Right atrium auricular region (tissue), 2 donors: ENCODE results near the gene LRRC72. TPM values are rescaled to one million over a fixed set of nuclear protein-coding genes. Genes with fewer than 3 reads are reported as not detected.
A peak's percentile ranks its signal among the peaks of the same experiment; 100 is the strongest.

ENCODE experiments used
- DNase-seq: peaks from one replicate; pipeline ENCODE4 v3.0.0-alpha.2; 2019; ENCODE audit warnings: low spot score
- H3K27ac ChIP-seq, 2 donors: fragments of 200-600 bp; sonication (generic); 1 replicate in 1 of 2; 2 replicates in 1 of 2; pipeline ENCODE4 v1.5.1; 2016 to 2019
- H3K27me3 ChIP-seq, 2 donors: fragments of 200-600 bp; sonication (generic); one replicate each; pipeline versions ENCODE4 v1.5.1 to v1.6.0; 2017 to 2019
- H3K36me3 ChIP-seq: fragments of 200-600 bp; sonication (generic); one replicate; pipeline ENCODE4 v1.5.1; 2016
- H3K4me1 ChIP-seq, 2 donors: fragments of 200-600 bp; sonication (generic); one replicate each; pipeline versions ENCODE4 v1.5.1 to v1.6.0; 2017 to 2019
- H3K4me3 ChIP-seq, 2 donors: fragments of 200-600 bp; sonication (generic); 1 replicate in 1 of 2; 2 replicates in 1 of 2; pipeline ENCODE4 v1.5.1; 2017 to 2019; ENCODE audit warnings: mild to moderate bottlenecking in 1 of 2, moderate library complexity in 1 of 2
- H3K9me3 ChIP-seq, 2 donors: fragments of 200-600 bp; sonication (generic); one replicate each; pipeline ENCODE4 v1.5.1; 2019
- CTCF ChIP-seq, 2 donors: fragments of 200-600 bp; sonication (generic); IDR thresholded peaks; one replicate each; pipeline ENCODE4 v1.5.1; 2019; ENCODE audit warnings: antibody characterized with exemption in 2 of 2
- total RNA-seq, 2 donors: library from RNA; depleted of rRNA; stranded (reverse); fragments of >200 nt; gene quantifications; one replicate each; pipeline ENCODE4 v1.1.0, GENCODE V29; 2016

Gene LRRC72
- total RNA-seq, 2 donors from 2014 or later = not detected

DNA sequence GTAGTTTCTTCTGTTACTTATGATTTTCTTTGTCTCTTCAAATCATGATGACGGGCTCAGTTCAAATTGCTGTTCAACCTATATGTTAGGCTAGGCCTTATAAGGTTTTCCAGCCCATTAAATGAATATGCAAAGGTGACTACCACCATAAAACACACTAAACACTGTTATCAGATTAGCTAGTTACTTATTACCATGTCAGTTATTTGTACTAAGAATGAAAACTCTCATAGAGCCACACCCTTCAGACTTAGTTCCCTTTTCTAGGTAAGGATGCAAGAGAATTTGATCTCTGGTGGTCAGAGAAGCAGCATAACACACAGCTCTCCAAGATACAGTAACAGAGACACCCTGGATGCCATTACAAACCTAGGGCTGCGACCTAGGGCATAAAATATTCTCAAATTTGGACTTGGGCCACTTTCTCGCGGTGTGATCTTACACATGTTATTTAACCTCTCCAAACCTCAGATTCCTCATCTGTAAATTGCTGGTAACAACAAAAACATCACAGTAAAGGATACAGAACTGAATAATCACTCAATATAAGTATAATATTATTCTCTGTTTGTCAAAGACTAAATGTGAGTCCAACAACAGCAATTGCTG lies 83.3 kb downstream of the LRRC72 start:
- no peak for DNase-seq
- no peaks in the 10 kb centered on the region for H3K9me3 ChIP-seq
- H3K27me3 ChIP-seq = no peaks in the 10 kb centered on the region
- no peak overlapping the region for H3K27ac ChIP-seq
- no peak overlapping the region for H3K4me3 ChIP-seq
- no peaks in the 10 kb centered on the region for H3K4me1 ChIP-seq
- H3K36me3 ChIP-seq = peaks cover 20% of the 10 kb centered on the region
- TF ChIP-seq CTCF (IDR thresholded peaks at IDR 0.05) = no peak

DNA sequence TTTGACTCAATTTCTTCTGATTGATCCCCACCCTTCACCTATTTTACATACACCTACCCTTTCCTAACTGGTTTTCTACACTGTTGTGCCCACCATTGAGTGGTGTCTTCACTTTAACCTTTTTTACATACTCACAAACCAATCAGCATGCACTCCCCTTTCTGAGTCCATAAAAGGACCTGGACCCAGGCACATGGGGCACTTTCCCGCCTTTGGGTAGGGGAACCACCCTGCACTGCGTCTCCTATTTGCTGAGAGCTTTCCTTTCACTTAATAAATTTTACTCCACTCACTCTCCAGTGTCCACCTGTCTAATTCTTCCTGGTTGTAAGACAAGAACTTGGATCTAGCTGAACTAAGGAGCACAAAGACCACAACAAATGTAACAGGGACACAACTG lies 85.1 kb downstream of the LRRC72 start:
- H3K27ac ChIP-seq = no peak overlapping the region
- no peak for TF ChIP-seq CTCF (IDR thresholded peaks at IDR 0.05)
- no peaks in the 10 kb centered on the region for H3K27me3 ChIP-seq
- DNase-seq = no peak
- peaks cover 33% of the 10 kb centered on the region for H3K36me3 ChIP-seq
- H3K4me1 ChIP-seq = no peaks in the 10 kb centered on the region
- no peak overlapping the region for H3K4me3 ChIP-seq
- H3K9me3 ChIP-seq = no peaks in the 10 kb centered on the region

DNA sequence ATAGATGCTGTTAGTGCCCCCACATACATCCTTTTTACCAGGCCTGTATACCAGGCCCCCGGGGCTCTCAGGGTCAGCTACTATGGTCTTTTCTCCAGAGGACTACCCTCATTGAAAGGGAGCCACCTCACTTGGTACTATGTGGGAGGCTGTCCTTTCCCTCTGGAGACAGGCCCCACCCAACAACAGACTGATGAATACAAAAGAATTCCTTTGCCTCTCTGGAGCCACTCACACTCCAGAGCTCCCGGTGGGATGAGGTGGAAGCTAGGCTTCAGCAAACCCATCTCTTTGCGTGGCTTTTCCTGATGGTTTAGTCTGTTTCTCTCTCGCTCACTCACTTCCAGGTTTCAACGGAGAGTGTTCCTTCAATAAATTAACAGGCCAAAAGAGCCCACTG lies 88.6 kb downstream of the LRRC72 start:
- H3K9me3 ChIP-seq = no peaks in the 10 kb centered on the region
- no peak overlapping the region for H3K4me3 ChIP-seq
- peaks cover 31% of the 10 kb centered on the region for H3K36me3 ChIP-seq
- no peaks in the 10 kb centered on the region for H3K4me1 ChIP-seq
- DNase-seq = no peak
- TF ChIP-seq CTCF (IDR thresholded peaks at IDR 0.05) = no peak
- H3K27me3 ChIP-seq = no peaks in the 10 kb centered on the region
- no peak overlapping the region for H3K27ac ChIP-seq

GRCh38 chr7:16616122-16616521 lies 89.5 kb downstream of the LRRC72 start:
- Histone ChIP-seq H3K4me3 (no peak overlapping the region), H3K9me3 (no peaks in the 10 kb centered on the region), H3K4me1 (no peaks in the 10 kb centered on the region), H3K36me3 (peaks cover 28% of the 10 kb centered on the region), H3K27me3 (no peaks in the 10 kb centered on the region), H3K27ac (no peak overlapping the region)
- TF ChIP-seq CTCF (IDR thresholded peaks at IDR 0.05) = no peak
- no peak for DNase-seq

DNA sequence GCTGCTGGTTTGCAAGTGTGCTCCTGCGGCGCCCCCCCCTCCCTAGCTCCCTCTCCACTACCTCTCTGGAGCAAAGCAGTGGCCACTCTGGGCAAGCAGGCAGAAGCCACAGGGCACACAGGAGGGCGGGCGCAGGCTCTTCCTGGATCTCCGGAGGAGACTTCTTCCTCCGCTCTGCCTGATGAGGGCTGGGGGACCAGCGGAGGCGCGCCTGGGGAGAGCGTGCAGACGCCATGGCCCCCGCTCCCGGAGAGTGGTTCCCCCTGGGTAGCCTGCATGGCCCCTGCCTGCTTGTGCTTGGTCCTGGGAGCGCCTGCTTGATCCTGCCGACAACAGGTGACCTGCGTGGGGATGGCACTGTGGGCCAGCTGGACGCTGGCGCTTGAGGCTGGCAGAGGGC lies 89.9 kb downstream of the LRRC72 start:
- H3K36me3 ChIP-seq = peaks cover 25% of the 10 kb centered on the region
- no peak overlapping the region for H3K4me3 ChIP-seq
- H3K9me3 ChIP-seq = no peaks in the 10 kb centered on the region
- no peak for DNase-seq
- no peaks in the 10 kb centered on the region for H3K27me3 ChIP-seq
- TF ChIP-seq CTCF (IDR thresholded peaks at IDR 0.05) = no peak
- H3K27ac ChIP-seq = no peak overlapping the region
- no peaks in the 10 kb centered on the region for H3K4me1 ChIP-seq

DNA sequence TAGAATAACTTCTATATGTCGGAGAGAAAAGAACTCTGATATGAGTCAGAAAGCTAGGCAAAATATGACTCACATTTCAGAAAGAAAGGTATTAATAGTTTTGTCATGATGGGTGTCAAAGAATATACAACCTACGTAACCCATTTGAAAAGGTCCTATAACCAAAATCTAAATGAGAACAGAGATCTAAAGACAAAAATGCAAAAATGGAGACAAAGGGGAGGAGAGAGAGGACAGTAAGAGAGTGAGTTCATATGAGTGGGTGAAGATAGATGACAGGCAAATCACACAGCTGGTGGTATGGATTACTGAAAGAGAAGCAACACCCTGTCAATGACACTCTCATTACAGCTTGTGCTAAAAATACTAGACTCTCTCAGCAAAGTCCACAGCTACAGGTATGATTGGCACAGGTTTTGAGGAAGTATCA lies 93.4 kb downstream of the LRRC72 start:
- Histone ChIP-seq H3K4me3 (no peak overlapping the region), H3K36me3 (peaks cover 36% of the 10 kb centered on the region)

More for the DNA sequence above, 93.4 kb downstream of the LRRC72 start:
- DNase-seq = no peak
- H3K27me3 ChIP-seq = no peaks in the 10 kb centered on the region
- peak overlapping the region in 1 of 2 donors; percentile 18 for H3K27ac ChIP-seq
- no peaks in the 10 kb centered on the region for H3K4me1 ChIP-seq
- no peak for TF ChIP-seq CTCF (IDR thresholded peaks at IDR 0.05)
- H3K9me3 ChIP-seq = no peaks in the 10 kb centered on the region
